GM12892 (cell line): ENCODE data around the gene SLC9A9.

Experiments used
- POLR2A ChIP-seq: IDR thresholded peaks from 2 replicates; pipeline ENCODE4 v1.6.1; 2011; ENCODE audit warnings: low read depth, low read length, control low read depth
- POLR2AphosphoS5 ChIP-seq: IDR thresholded peaks from 2 replicates; pipeline ENCODE4 v1.6.1; 2011; ENCODE audit warnings: low read depth, low read length, control low read depth

DNA sequence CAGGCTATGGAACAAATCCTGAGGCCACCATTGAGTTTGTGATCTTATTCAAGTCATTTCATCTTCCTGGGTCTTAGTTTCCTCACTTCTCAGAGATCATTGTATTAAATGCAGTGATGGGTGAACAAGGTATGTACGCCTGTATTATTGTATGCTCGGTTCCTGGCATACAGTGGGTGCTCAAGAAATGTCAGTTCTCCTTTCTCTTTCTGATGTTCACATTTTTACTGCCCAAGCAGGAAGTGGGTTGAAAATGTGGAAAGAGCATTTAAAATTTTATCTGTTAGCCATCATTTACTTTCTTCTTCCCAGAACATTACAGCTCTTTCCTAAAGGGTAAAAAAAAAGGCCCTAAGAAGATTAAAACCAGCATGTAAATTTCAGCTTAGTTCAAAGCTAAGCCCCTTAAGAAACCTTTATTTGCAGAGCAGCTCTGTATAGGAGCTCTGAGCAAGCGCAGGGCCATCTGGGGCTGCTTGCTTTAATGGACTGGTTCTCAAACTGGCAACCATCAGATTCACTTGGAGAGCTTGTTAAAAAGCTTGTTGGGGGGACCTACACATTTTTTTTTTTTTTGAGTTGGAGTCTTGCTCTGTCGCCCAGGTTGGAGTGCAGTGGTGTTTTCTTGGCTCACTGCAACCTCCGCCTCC lies 549.3 kb downstream of the SLC9A9 start:
- TF ChIP-seq POLR2AphosphoS5 (no peak), POLR2A (no peak)
